NCI-H2029 (cell line): ENCODE measurements around the gene ROR1.

ENCODE experiments used
- DNase-seq: peaks from one replicate; lab custom pipeline; 2025; lab: John Stamatoyannopoulos, UW

Gene ROR1

GRCh38 chr1:63977466-63977865, 203.6 kb downstream of the ROR1 start:
- no peak for DNase-seq

- DNase-seq = peak; percentile 85
Observed at GRCh38 chr1:63980740-63981407, 207.1 kb downstream of the ROR1 start.

- no peak for DNase-seq
Observed at GRCh38 chr1:63981408-63981773, 207.6 kb downstream of the ROR1 start.

- DNase-seq = no peak
Observed at GRCh38 chr1:63982201-63982600, 208.4 kb downstream of the ROR1 start.

GRCh38 chr1:63983391-63984256, 209.8 kb downstream of the ROR1 start:
- no peak for DNase-seq

- DNase-seq = no peak
Observed at GRCh38 chr1:63984257-63984929, 210.6 kb downstream of the ROR1 start.

- no peak for DNase-seq
Observed at GRCh38 chr1:63984930-63985290, 211.1 kb downstream of the ROR1 start.

- no peak for DNase-seq
Observed at GRCh38 chr1:63987014-63987627, 213.3 kb downstream of the ROR1 start.

GRCh38 chr1:63987628-63988024, 213.8 kb downstream of the ROR1 start:
- DNase-seq = no peak

- DNase-seq = no peak
Observed at GRCh38 chr1:63988941-63989340, 215.1 kb downstream of the ROR1 start.

- DNase-seq = peak; percentile 94
Observed at GRCh38 chr1:63991685-63992084, 217.9 kb downstream of the ROR1 start.

GRCh38 chr1:64000021-64000420, 226.2 kb downstream of the ROR1 start:
- peak; percentile 25 for DNase-seq

GRCh38 chr1:64001038-64001437, 227.2 kb downstream of the ROR1 start:
- DNase-seq = no peak

GRCh38 chr1:64004451-64005025, 230.7 kb downstream of the ROR1 start:
- no peak for DNase-seq

GRCh38 chr1:64005801-64006200, 232.0 kb downstream of the ROR1 start:
- DNase-seq = no peak

GRCh38 chr1:64006276-64007051, 232.6 kb downstream of the ROR1 start:
- DNase-seq = peak; percentile 98

GRCh38 chr1:64010316-64010715, 236.5 kb downstream of the ROR1 start:
- DNase-seq = no peak

GRCh38 chr1:64013395-64013794, 239.6 kb downstream of the ROR1 start:
- DNase-seq = no peak

GRCh38 chr1:64019818-64020217, 246.0 kb downstream of the ROR1 start:
- peak; percentile 15 for DNase-seq

- no peak for DNase-seq
Observed at GRCh38 chr1:64021066-64021465, 247.2 kb downstream of the ROR1 start.

- DNase-seq = no peak
Observed at GRCh38 chr1:64025051-64025450, 251.2 kb downstream of the ROR1 start.
